Neural cell (in vitro differentiated cells): ENCODE data around the gene KRT40. TPM values are rescaled to one million over a fixed set of nuclear protein-coding genes. Genes with fewer than 3 reads are reported as not detected.

Source experiments
- H2AFZ ChIP-seq: fragments of 200-600, 300-800 bp; sonication (generic), shearing (Covaris generic); 2 replicates; pipeline ENCODE4 v1.6.0; 2014; ENCODE audit warnings: low read depth, mild to moderate bottlenecking, antibody characterized with exemption, low read length, moderate library complexity
- H3F3A ChIP-seq: fragments of 200-600 bp; shearing (Covaris generic); 2 replicates; pipeline ENCODE4 v1.6.1; 2016; ENCODE audit warnings: mild to moderate bottlenecking, moderate library complexity, mixed read lengths, antibody characterized with exemption, low read length; ENCODE audit not compliant: insufficient read depth, poor library complexity, severe bottlenecking
- H3K27ac ChIP-seq: fragments of 200-600, 300-800 bp; sonication (generic), shearing (Covaris generic); 2 replicates; pipeline ENCODE4 v1.5.1; 2014; ENCODE audit warnings: mild to moderate bottlenecking, low read length, moderate library complexity
- H3K27me3 ChIP-seq: fragments of 300-800, 200-600 bp; sonication (generic), shearing (Covaris generic); 2 replicates; pipeline ENCODE4 v1.6.0; 2014; ENCODE audit warnings: mild to moderate bottlenecking, low read depth, low read length, moderate library complexity; ENCODE audit not compliant: insufficient read depth
- H3K36me3 ChIP-seq: fragments of 300-800, 200-600 bp; sonication (generic), shearing (Covaris generic); 2 replicates; pipeline ENCODE4 v1.5.1; 2014; ENCODE audit warnings: mild to moderate bottlenecking, antibody characterized with exemption, low read length, moderate library complexity; ENCODE audit not compliant: insufficient read depth
- H3K4me2 ChIP-seq: fragments of 300-800, 200-600 bp; sonication (generic), shearing (Covaris generic); 2 replicates; pipeline ENCODE4 v1.6.0; 2014; ENCODE audit warnings: mild to moderate bottlenecking, low read length
- H3K4me3 ChIP-seq: fragments of 300-800, 200-600 bp; sonication (generic), shearing (Covaris generic); 2 replicates; pipeline ENCODE4 v1.5.1; 2014; ENCODE audit warnings: mild to moderate bottlenecking, low read length, moderate library complexity
- H3K79me2 ChIP-seq: fragments of 200-600 bp; shearing (Covaris generic); replicated peaks from 2 replicates; pipeline ENCODE4 v1.6.0; 2014; ENCODE audit warnings: mild to moderate bottlenecking, low read length, moderate library complexity; ENCODE audit not compliant: insufficient read depth
- H3K9ac ChIP-seq: fragments of 300-800, 200-600 bp; sonication (generic), shearing (Covaris generic); 2 replicates; pipeline ENCODE4 v1.6.1; 2016; ENCODE audit warnings: mild to moderate bottlenecking, low read length, mixed read lengths
- H3K9me2 ChIP-seq: fragments of 200-600 bp; shearing (Covaris generic); 2 replicates; pipeline ENCODE4 v1.6.1; 2016; ENCODE audit warnings: mild to moderate bottlenecking, low read length, mixed read lengths; ENCODE audit not compliant: insufficient read depth
- H3K9me3 ChIP-seq: fragments of 200-600, 300-800 bp; sonication (generic), shearing (Covaris generic); 2 replicates; pipeline ENCODE4 v1.6.1; 2016; ENCODE audit warnings: mild to moderate bottlenecking, mixed run types, low read length, moderate library complexity, mixed read lengths
- H4K20me1 ChIP-seq: fragments of 200-600 bp; shearing (Covaris generic); 2 replicates; pipeline ENCODE4 v1.6.1; 2016; ENCODE audit warnings: mild to moderate bottlenecking, mixed run types; ENCODE audit not compliant: insufficient read depth
- CTCF ChIP-seq: fragments of 450-650 bp; IDR thresholded peaks from 2 replicates; pipeline ENCODE4 v1.5.1; 2014; ENCODE audit warnings: antibody characterized with exemption, mild to moderate bottlenecking, moderate library complexity; ENCODE audit not compliant: poor library complexity, severe bottlenecking
- EP300 ChIP-seq: fragments of 450-650 bp; conservative IDR thresholded peaks from 2 replicates; pipeline ENCODE4 v1.6.1; 2014; ENCODE audit warnings: antibody characterized with exemption, mild to moderate bottlenecking, moderate library complexity; ENCODE audit not compliant: poor library complexity, severe bottlenecking
- EZH2 ChIP-seq: fragments of 200-600, 300-800 bp; shearing (Covaris generic), sonication (generic); IDR thresholded peaks from 2 replicates; pipeline ENCODE4 v1.6.1; 2014; ENCODE audit warnings: antibody characterized with exemption, low read length, borderline replicate concordance, mild to moderate bottlenecking; ENCODE audit not compliant: insufficient read depth, poor library complexity, severe bottlenecking
- MXI1 ChIP-seq: fragments of 450-650 bp; conservative IDR thresholded peaks from 2 replicates; pipeline ENCODE4 v1.6.1; 2014; ENCODE audit warnings: antibody characterized with exemption, mild to moderate bottlenecking; ENCODE audit not compliant: poor library complexity, severe bottlenecking
- POLR2AphosphoS5 ChIP-seq: IDR thresholded peaks from 2 replicates; pipeline ENCODE4 v1.6.1; 2012
- RAD21 ChIP-seq: fragments of 450-650 bp; conservative IDR thresholded peaks from 2 replicates; pipeline ENCODE4 v1.6.1; 2014; ENCODE audit warnings: antibody characterized with exemption, mild to moderate bottlenecking, moderate library complexity
- REST ChIP-seq: IDR thresholded peaks from 2 replicates; pipeline ENCODE4 v1.6.1; 2012; ENCODE audit warnings: borderline replicate concordance
- SMC3 ChIP-seq: fragments of 450-650 bp; conservative IDR thresholded peaks from 2 replicates; pipeline ENCODE4 v1.6.1; 2014; ENCODE audit warnings: antibody characterized with exemption, mild to moderate bottlenecking, moderate library complexity; ENCODE audit not compliant: poor library complexity
- TAF1 ChIP-seq: IDR thresholded peaks from 2 replicates; pipeline ENCODE4 v1.6.1; 2012; ENCODE audit warnings: low read depth
- polyA plus RNA-seq: library from polyadenylated mRNA; depleted of rRNA; stranded (reverse); fragments of >200 nt; gene quantifications from 2 replicates; pipeline ENCODE4 v1.2.3, GENCODE V29; 2014

KRT40 gene
- polyA plus RNA-seq, 1 donor from 2014 or later: not detected

- Histone ChIP-seq H3K4me3 (no peak overlapping the region), H2AFZ (no peak overlapping the region), H3F3A (no peaks in the 10 kb centered on the region), H3K27me3 (no peaks in the 10 kb centered on the region), H3K79me2 (no peaks in the 10 kb centered on the region), H3K9ac (no peak overlapping the region), H4K20me1 (no peaks in the 10 kb centered on the region), H3K27ac (no peak overlapping the region), H3K4me2 (no peak overlapping the region), H3K36me3 (no peaks in the 10 kb centered on the region), H3K9me3 (no peaks in the 10 kb centered on the region), H3K9me2 (no peaks in the 10 kb centered on the region)
- TF ChIP-seq EZH2 (no peak), CTCF (no peak), POLR2AphosphoS5 (no peak), TAF1 (no peak), RAD21 (no peak), SMC3 (no peak), EP300 (no peak), REST (no peak), MXI1 (no peak)
These were observed 8.6 kb downstream of the KRT40 start for GRCh38 chr17:40975516-40975915.

- H3K9ac ChIP-seq: no peak overlapping the region
- no peak overlapping the region for H2AFZ ChIP-seq
- no peaks in the 10 kb centered on the region for H3K27me3 ChIP-seq
- H3K9me2 ChIP-seq: no peaks in the 10 kb centered on the region
- no peak overlapping the region for H3K4me3 ChIP-seq
- H3K4me2 ChIP-seq: no peak overlapping the region
- no peaks in the 10 kb centered on the region for H3F3A ChIP-seq
- no peaks in the 10 kb centered on the region for H4K20me1 ChIP-seq
- no peak for TF ChIP-seq RAD21
- no peak for TF ChIP-seq MXI1
- TF ChIP-seq TAF1: no peak
- TF ChIP-seq SMC3: no peak
- no peak for TF ChIP-seq EP300
- TF ChIP-seq EZH2: no peak
- TF ChIP-seq CTCF: no peak
- no peak for TF ChIP-seq REST
- TF ChIP-seq POLR2AphosphoS5: no peak
- no peaks in the 10 kb centered on the region for H3K36me3 ChIP-seq
- no peak overlapping the region for H3K27ac ChIP-seq
- H3K79me2 ChIP-seq: no peaks in the 10 kb centered on the region
- H3K9me3 ChIP-seq: no peaks in the 10 kb centered on the region
These were observed 9.8 kb downstream of the KRT40 start for GRCh38 chr17:40974366-40974765.
